DMS53 (cell line): Measurements from ENCODE around the gene ATP5PO.

Source experiments
- DNase-seq: peaks from one replicate; lab custom pipeline; 2025; lab: John Stamatoyannopoulos, UW

Gene ATP5PO, protein sequence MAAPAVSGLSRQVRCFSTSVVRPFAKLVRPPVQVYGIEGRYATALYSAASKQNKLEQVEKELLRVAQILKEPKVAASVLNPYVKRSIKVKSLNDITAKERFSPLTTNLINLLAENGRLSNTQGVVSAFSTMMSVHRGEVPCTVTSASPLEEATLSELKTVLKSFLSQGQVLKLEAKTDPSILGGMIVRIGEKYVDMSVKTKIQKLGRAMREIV

GRCh38 chr21:33915368-33916199 is at the start of gene ATP5PO:
Gene ATP5PO, minus strand, starts transcription at chr21:33915804. Its CDS starts 41 bp downstream, at chr21:33915763.
- peak; percentile 97 for DNase-seq

- DNase-seq: no peak
Observed at GRCh38 chr21:33964706-33965325, 49.2 kb upstream of the ATP5PO start.

DNA sequence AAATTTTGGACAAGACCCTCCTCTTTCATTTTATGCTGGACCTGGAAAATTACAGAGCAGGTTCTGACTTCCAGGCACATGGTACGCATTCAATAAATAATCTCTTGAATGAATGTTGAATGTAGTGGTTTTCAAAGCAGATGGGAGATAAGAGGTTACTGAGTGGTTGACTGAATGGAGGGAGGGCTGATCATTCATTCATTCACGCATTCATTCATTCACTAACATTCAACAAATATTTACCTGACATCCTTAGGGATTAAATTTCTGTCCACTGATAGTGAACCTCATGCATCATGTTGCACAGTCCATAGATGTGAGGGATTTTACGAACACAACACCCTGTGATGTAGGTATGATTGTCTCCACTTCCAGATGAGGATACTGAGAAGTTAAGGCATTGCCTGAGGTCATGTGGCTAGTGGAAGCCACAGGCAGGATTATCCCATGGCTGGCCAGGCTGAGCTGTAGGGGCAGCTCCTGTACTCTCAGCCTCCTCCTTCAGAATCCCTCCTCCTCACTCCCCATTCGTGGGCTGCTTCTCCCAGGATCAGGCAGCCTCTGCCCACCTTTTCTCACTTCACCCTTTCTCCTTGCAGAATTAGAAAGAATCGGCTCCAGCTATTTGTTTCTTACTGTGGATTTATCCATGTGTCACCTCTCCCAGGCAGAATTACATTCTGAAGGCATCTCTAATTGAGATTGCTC is 48.4 kb upstream of the ATP5PO start:
- DNase-seq: no peak

GRCh38 chr21:33962290-33962689 is 46.7 kb upstream of the ATP5PO start:
- no peak for DNase-seq

DNA sequence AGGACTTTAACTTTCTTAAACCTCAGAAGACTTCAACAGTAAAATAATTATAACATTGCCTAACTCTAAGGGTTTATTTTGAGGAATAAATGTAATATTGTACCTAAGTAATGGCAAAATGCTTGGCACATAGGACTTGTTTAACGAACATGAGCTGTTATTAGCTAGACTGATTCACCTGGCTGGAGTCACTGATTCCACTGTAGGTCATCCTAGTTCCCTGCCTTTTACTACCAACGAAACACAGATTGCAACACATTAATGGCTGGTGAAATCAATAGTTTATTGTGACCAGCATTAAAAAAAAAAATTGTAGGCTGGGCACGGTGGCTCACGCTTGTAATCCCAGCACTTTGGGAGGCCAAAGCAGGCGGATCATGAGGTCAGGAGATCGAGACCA is 45.5 kb upstream of the ATP5PO start:
- DNase-seq: no peak

GRCh38 chr21:33959680-33960079 is 44.1 kb upstream of the ATP5PO start:
- DNase-seq: no peak

- DNase-seq: no peak
Observed at GRCh38 chr21:33954395-33954794, 38.8 kb upstream of the ATP5PO start.

- DNase-seq: no peak
Observed at GRCh38 chr21:33951276-33952178, 35.9 kb upstream of the ATP5PO start.

GRCh38 chr21:33950431-33951079 is 35.0 kb upstream of the ATP5PO start:
- DNase-seq: no peak

- no peak for DNase-seq
Observed at GRCh38 chr21:33949516-33950430, 34.2 kb upstream of the ATP5PO start.

- DNase-seq: peak; percentile 10
Observed at GRCh38 chr21:33948951-33949444, 33.4 kb upstream of the ATP5PO start.

DNA sequence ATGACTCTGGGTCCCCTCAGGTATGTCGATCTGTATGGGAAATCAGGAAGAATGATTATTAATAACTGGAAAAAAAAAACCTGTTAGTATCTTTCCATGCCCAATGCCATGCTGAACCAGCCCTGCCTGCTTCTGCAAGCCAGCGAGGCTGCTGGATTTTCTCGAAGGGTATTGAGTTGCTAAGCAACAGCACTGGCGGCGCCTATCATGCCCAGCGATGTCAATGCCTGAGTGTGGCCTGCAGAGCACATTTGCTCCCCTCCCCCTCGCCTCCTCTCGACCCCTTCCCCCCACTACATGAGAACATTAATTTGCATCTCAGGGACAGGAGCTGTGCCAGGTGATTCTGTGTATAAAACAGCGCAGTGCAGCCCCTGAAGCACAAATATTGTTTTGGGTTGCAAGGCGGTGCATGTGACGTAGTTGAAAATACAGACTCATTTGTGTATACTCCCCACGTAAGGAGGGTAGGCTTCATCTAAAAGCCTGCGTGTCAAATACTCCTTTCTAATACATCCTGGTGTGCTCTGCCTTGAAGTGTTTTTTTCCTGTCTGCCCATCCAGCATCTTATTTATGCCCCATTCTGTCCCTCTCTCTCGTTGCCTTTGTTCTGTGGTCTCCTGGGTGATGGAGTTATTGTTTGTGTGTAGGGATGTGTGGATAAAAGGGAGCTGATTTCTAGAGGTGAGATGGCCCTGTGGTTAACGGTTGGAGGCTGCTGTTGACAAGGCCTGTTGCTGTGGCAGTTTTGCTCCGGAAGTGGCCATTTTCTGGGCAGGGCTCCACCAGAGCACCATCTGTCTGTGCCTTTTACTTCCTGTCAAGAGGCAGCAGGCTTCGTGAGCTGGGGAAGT is 32.7 kb upstream of the ATP5PO start:
- DNase-seq: peak; percentile 88

DNA sequence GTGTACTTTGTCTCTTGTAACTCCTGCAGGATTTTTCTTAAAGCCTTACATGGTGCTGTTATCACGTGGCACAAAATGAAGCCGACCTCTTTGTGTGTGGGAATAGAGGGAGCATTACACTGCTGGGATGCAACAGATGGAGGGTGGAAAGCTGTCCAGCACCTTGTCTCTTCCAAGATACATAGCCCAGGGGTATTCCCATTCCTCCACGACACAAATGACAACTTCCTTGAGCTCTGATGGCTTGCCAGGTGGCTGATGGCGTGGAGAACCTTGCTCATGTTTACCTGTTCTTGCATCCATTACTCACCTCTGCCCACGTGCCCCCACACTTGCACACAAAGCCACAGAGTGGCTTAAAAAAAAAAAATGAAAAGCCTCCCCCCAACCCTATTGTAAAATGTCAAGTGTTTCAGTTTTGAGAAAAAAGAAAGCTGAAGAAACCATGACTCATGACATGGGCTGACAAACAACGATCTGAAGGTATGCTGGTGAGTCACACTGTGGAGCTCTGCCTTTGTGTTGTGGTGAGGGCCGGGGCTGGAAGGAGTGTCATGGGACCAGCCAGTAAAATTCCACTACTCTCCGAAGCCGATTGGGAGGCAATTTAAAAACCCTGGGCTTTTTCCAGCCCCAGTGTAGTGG is 32.0 kb upstream of the ATP5PO start:
- DNase-seq: peak; percentile 93

- no peak for DNase-seq
Observed at GRCh38 chr21:33945652-33946270, 30.2 kb upstream of the ATP5PO start.

GRCh38 chr21:33944185-33944763 is 28.7 kb upstream of the ATP5PO start:
- DNase-seq: no peak

GRCh38 chr21:33943293-33943692 is 27.7 kb upstream of the ATP5PO start:
- DNase-seq: peak; percentile 14

- no peak for DNase-seq
Observed at GRCh38 chr21:33942426-33942825, 26.8 kb upstream of the ATP5PO start.
